Activated CD4-positive, alpha-beta T cell treated with anti-CD3 and anti-CD28 coated beads, Interleukin-2, amount 10 ng/mL, durations not matched to agents 7 days and 5 days (primary cell): Measurements from ENCODE around the gene RAB5B. TPM values are rescaled to one million over a fixed set of nuclear protein-coding genes. Genes with fewer than 3 reads are reported as not detected.
A peak's percentile ranks its signal among the peaks of the same experiment; 100 is the strongest.

ENCODE experiments used
- CTCF ChIA-PET: fragments of 350-600 bp; sonication (Branson Sonifier 250); formaldehyde crosslinking; loops from one replicate; lab custom pipeline; 2021; ENCODE audit warnings: antibody characterized with exemption; lab: Charles Lee
- POLR2A ChIA-PET: fragments of 350-600 bp; sonication (Branson Sonifier 250); formaldehyde crosslinking; loops from one replicate; lab custom pipeline; 2021; ENCODE audit warnings: antibody characterized with exemption; lab: Charles Lee
- DNase-seq: peaks from one replicate; pipeline ENCODE4 v3.0.0-alpha.2; 2020
- H3K27ac Mint-ChIP-seq: one replicate; pipeline ENCODE4 v1.8.0; 2021; ENCODE audit warnings: mild to moderate bottlenecking, moderate library complexity, mixed read lengths
- H3K27me3 Mint-ChIP-seq: one replicate; pipeline ENCODE4 v1.8.0; 2021; ENCODE audit warnings: mixed read lengths
- H3K36me3 Mint-ChIP-seq: one replicate; pipeline ENCODE4 v1.8.0; 2021; ENCODE audit warnings: low read depth, mixed read lengths
- H3K4me1 Mint-ChIP-seq: one replicate; pipeline ENCODE4 v1.8.0; 2021; ENCODE audit warnings: mixed read lengths
- H3K4me3 Mint-ChIP-seq: one replicate; pipeline ENCODE4 v1.8.0; 2021; ENCODE audit warnings: mild to moderate bottlenecking, moderate library complexity, mixed read lengths
- H3K9me3 Mint-ChIP-seq: one replicate; pipeline ENCODE4 v1.8.0; 2021; ENCODE audit warnings: mixed read lengths
- total RNA-seq, 2 experiments: library from RNA; stranded (reverse); gene quantifications; one replicate each; pipeline ENCODE4 v1.2.3, GENCODE V29; 2021

The RAB5B gene
- total RNA-seq, 2 experiments from 2014 or later: 56.9 to 58.1 TPM

DNA sequence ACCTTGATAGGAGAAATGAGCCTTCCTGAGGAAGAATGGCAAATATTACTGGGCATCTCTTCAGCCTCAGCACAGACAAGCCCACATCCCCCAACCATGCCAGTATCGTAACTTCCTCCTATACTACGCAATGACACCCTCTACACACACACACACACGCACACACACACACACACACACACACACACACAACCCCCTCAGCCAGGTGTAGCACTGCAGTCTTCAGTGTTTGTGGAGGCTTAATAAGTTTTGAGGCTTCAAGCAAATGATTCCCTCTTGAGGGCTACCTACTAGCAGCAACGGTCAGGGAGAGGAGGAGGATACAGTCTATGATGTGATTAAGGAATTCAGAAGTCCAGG, 41.3 kb upstream of the RAB5B start:
- peak overlapping the region; percentile 89 for H3K4me3 Mint-ChIP-seq
- peak; percentile 52 for DNase-seq
- ChIA-PET CTCF (interaction anchor here (0.6 to 3.1 kb wide), 5 partner anchors 14 to 673 kb away, joined by 3 to 19 read pairs (median 4); partner anchors contain the start of gene RAB5B), POLR2A (interaction anchor here (1.1 kb wide), 1 partner anchor 105 kb away, joined by 3 read pairs; no protein-coding TSS in a partner anchor)
- peaks cover 54% of the 10 kb centered on the region for H3K4me1 Mint-ChIP-seq
- peaks cover 69% of the 10 kb centered on the region for H3K36me3 Mint-ChIP-seq
- H3K27ac Mint-ChIP-seq: peak overlapping the region; percentile 96
- H3K27me3 Mint-ChIP-seq: no peaks in the 10 kb centered on the region
- no peaks in the 10 kb centered on the region for H3K9me3 Mint-ChIP-seq

- Mint-ChIP-seq H3K4me1 (peaks cover 61% of the 10 kb centered on the region), H3K9me3 (no peaks in the 10 kb centered on the region), H3K36me3 (peaks cover 72% of the 10 kb centered on the region), H3K27ac (peak overlapping the region; percentile 96), H3K4me3 (peak overlapping the region; percentile 89), H3K27me3 (no peaks in the 10 kb centered on the region)
- ChIA-PET CTCF (interaction anchor here (0.6 to 3.1 kb wide), 9 partner anchors 13 to 953 kb away, joined by 3 to 19 read pairs (median 4); partner anchors contain the start of genes RAB5B and RDH5), POLR2A (interaction anchor here (1.1 kb wide), 1 partner anchor 106 kb away, joined by 3 read pairs; no protein-coding TSS in a partner anchor)
- DNase-seq: no peak
Measured at GRCh38 chr12:55933169-55933798, 40.6 kb upstream of the RAB5B start.

- Mint-ChIP-seq H3K27me3 (no peaks in the 10 kb centered on the region), H3K4me1 (peaks cover 69% of the 10 kb centered on the region), H3K36me3 (peaks cover 80% of the 10 kb centered on the region), H3K9me3 (no peaks in the 10 kb centered on the region), H3K27ac (peak overlapping the region; percentile 70), H3K4me3 (peak overlapping the region; percentile 89)
- POLR2A ChIA-PET: interaction anchor here (0.6 to 0.8 kb wide), 2 partner anchors 40 to 109 kb away, joined by 3 to 5 read pairs; partner anchors contain the start of gene RAB5B
- no peak for DNase-seq
- CTCF ChIA-PET: interaction anchor here (0.6 to 3.1 kb wide), 11 partner anchors 12 to 954 kb away, joined by 3 to 19 read pairs (median 4); partner anchors contain the start of gene RDH5
Measured at GRCh38 chr12:55933799-55934742, 39.8 kb upstream of the RAB5B start.

DNA sequence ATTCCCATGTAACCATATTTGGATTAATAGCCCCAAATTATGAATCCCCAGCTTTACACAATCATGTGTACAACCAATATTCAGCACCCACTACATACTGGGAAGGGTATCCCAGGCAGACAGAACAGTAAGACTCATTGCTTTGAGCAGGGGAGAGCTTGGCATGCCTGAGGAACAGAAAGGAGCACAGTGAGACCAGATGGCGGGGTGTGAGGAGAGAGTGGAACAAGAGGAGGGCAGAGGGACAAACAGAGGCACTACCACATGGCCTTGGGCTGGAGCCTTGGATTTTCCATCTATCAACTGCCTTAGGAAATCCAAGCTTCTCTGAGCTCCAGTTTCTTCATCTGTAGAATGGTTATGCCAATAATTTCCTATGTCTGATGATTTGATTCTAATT, 39.1 kb upstream of the RAB5B start:
- CTCF ChIA-PET: interaction anchor here (0.6 to 3.1 kb wide), 6 partner anchors 9 to 728 kb away, joined by 3 to 19 read pairs (median 4); no protein-coding TSS in a partner anchor
- H3K36me3 Mint-ChIP-seq: peaks cover 85% of the 10 kb centered on the region

GRCh38 chr12:55935738-55936151, 38.1 kb upstream of the RAB5B start:
- peak overlapping the region; percentile 89 for H3K4me3 Mint-ChIP-seq
- CTCF ChIA-PET: interaction anchor here (0.8 to 1.6 kb wide), 7 partner anchors 8 to 197 kb away, joined by 3 to 8 read pairs (median 3); partner anchors contain the start of genes ORMDL2 and SARNP
- no peaks in the 10 kb centered on the region for H3K9me3 Mint-ChIP-seq
- H3K27ac Mint-ChIP-seq: peak overlapping the region; percentile 89
- H3K27me3 Mint-ChIP-seq: no peaks in the 10 kb centered on the region
- H3K36me3 Mint-ChIP-seq: peaks cover 94% of the 10 kb centered on the region
- POLR2A ChIA-PET: no interaction called here
- no peak for DNase-seq
- H3K4me1 Mint-ChIP-seq: peaks cover 74% of the 10 kb centered on the region

More for the DNA sequence above, 39.1 kb upstream of the RAB5B start:
- POLR2A ChIA-PET: interaction anchor here (0.6 to 0.8 kb wide), 2 partner anchors 39 to 110 kb away, joined by 3 to 5 read pairs; partner anchors contain the start of gene RAB5B
- peaks cover 70% of the 10 kb centered on the region for H3K4me1 Mint-ChIP-seq
- H3K27ac Mint-ChIP-seq: peak overlapping the region; percentile 89
- H3K9me3 Mint-ChIP-seq: no peaks in the 10 kb centered on the region
- H3K27me3 Mint-ChIP-seq: no peaks in the 10 kb centered on the region
- H3K4me3 Mint-ChIP-seq: peak overlapping the region; percentile 89
- no peak for DNase-seq

DNA sequence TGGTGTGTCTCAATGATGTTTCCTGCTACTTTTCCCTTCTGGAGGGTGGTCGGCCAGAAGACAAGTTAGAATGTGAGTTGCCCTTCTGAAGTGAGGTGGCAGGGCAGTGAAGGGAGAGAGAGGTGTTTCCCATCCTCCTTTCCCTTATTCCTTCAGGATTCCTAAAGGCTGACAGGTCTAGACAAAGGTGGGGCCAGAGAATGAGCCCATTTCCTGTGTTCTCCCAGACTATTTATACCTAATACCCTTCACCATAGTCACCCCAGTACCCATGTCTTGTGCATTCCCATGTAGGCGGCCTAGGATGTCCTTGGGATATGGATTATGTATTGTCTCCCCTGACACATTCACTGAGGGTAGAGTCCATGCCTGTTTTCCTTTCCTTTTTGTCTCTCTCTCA, 35.9 kb upstream of the RAB5B start:
- peaks cover 95% of the 10 kb centered on the region for H3K36me3 Mint-ChIP-seq
- CTCF ChIA-PET: interaction anchor here (0.6 to 7.0 kb wide), 4 partner anchors 11 to 1593 kb away, joined by 3 to 45 read pairs (median 3); partner anchors contain the start of gene PYM1
- DNase-seq: no peak
- POLR2A ChIA-PET: no interaction called here
- peaks cover 90% of the 10 kb centered on the region for H3K4me1 Mint-ChIP-seq
- H3K27ac Mint-ChIP-seq: peak overlapping the region; percentile 89
- no peak overlapping the region for H3K4me3 Mint-ChIP-seq
- H3K27me3 Mint-ChIP-seq: no peaks in the 10 kb centered on the region
- no peaks in the 10 kb centered on the region for H3K9me3 Mint-ChIP-seq

- Mint-ChIP-seq H3K4me1 (peaks cover 87% of the 10 kb centered on the region), H3K27ac (peak overlapping the region; percentile 73), H3K9me3 (no peaks in the 10 kb centered on the region), H3K36me3 (peaks cover 95% of the 10 kb centered on the region), H3K4me3 (no peak overlapping the region), H3K27me3 (no peaks in the 10 kb centered on the region)
- POLR2A ChIA-PET: interaction anchor here (0.9 kb wide), 1 partner anchor 10 kb away, joined by 3 read pairs; no protein-coding TSS in a partner anchor
- CTCF ChIA-PET: interaction anchor here (0.6 to 7.0 kb wide), 18 partner anchors 7 to 199 kb away, joined by 3 to 45 read pairs (median 3); partner anchors contain the start of genes DNAJC14, ESYT1, ORMDL2 and PYM1
- DNase-seq: no peak
Measured at GRCh38 chr12:55938826-55939501, 34.9 kb upstream of the RAB5B start.

DNA sequence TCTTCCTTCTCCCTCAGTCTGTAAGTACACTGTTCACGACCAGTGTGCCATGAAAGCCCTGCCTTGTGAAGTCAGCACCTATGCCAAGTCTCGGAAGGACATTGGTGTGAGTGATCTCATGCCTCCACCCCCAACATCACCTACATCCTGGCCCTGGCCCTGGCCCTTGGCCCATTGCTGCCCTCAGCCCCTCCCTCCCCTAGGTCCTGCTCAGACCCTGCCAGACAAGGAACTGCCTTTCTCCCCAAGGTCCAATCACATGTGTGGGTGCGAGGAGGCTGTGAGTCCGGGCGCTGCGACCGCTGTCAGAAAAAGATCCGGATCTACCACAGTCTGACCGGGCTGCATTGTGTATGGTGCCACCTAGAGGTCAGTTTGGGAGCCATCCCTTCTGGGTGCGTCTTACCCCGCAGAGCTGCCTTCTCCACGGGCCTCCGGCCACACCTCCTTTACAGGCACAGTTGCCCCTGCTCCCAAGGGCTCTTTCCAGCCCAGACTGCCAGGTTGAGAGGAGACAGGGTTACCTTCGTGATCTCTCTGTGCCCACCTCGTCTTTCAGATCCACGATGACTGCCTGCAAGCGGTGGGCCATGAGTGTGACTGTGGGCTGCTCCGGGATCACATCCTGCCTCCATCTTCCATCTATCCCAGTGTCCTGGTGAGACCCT, 33.7 kb upstream of the RAB5B start:
- POLR2A ChIA-PET: interaction anchor here (0.6 kb wide), 1 partner anchor 10 kb away, joined by 3 read pairs; no protein-coding TSS in a partner anchor
- Mint-ChIP-seq H3K9me3 (no peaks in the 10 kb centered on the region), H3K36me3 (peaks cover 94% of the 10 kb centered on the region), H3K4me3 (peak overlapping the region; percentile 36), H3K27ac (peak overlapping the region; percentile 73), H3K27me3 (no peaks in the 10 kb centered on the region), H3K4me1 (peaks cover 80% of the 10 kb centered on the region)
- CTCF ChIA-PET: interaction anchor here (0.6 to 7.0 kb wide), 30 partner anchors 8 to 210 kb away, joined by 3 to 45 read pairs (median 3); partner anchors contain the start of genes DNAJC14, ESYT1, ORMDL2 and PYM1
- peak; percentile 90 for DNase-seq

DNA sequence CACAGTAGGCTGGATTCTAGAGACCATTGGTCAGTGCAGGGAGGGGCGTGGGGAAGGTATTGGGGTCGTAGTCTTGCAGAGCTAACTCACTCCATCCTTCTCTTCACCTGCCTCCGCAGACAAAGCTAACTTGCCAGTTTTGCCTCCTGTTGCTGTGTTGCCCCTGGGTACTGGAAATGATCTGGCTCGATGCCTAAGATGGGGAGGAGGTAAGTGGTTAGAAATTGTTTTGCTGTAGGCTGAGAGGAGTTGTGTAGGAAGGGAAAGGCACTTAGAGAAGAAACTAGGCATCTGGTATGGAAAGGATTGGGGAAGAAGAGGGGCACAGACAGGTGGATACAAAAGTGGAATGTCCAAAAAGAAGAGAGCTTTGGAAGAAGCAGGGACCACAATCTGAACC, 31.8 kb upstream of the RAB5B start:
- ChIA-PET CTCF (interaction anchor here (0.8 to 7.0 kb wide), 3 partner anchors 9 to 55 kb away, joined by 3 to 45 read pairs (median 5); partner anchors contain the start of genes PYM1 and SUOX), POLR2A (no interaction called here)
- H3K4me3 Mint-ChIP-seq: no peak overlapping the region
- DNase-seq: no peak
- H3K27me3 Mint-ChIP-seq: no peaks in the 10 kb centered on the region
- peaks cover 67% of the 10 kb centered on the region for H3K4me1 Mint-ChIP-seq
- H3K9me3 Mint-ChIP-seq: no peaks in the 10 kb centered on the region
- H3K36me3 Mint-ChIP-seq: peaks cover 92% of the 10 kb centered on the region
- H3K27ac Mint-ChIP-seq: no peak overlapping the region

GRCh38 chr12:55942577-55943136, 31.2 kb upstream of the RAB5B start:
- Mint-ChIP-seq H3K36me3 (peaks cover 91% of the 10 kb centered on the region), H3K27me3 (no peaks in the 10 kb centered on the region), H3K4me3 (no peak overlapping the region), H3K9me3 (no peaks in the 10 kb centered on the region), H3K4me1 (peaks cover 63% of the 10 kb centered on the region), H3K27ac (peak overlapping the region; percentile 7)
- DNase-seq: no peak
- CTCF ChIA-PET: interaction anchor here (0.6 to 7.0 kb wide), 4 partner anchors 9 to 140 kb away, joined by 3 to 45 read pairs (median 4); partner anchors contain the start of genes PYM1 and SUOX
- POLR2A ChIA-PET: no interaction called here

- H3K4me1 Mint-ChIP-seq: peaks cover 31% of the 10 kb centered on the region
- DNase-seq: no peak
- H3K9me3 Mint-ChIP-seq: no peaks in the 10 kb centered on the region
- H3K4me3 Mint-ChIP-seq: no peak overlapping the region
- peaks cover 71% of the 10 kb centered on the region for H3K36me3 Mint-ChIP-seq
- H3K27me3 Mint-ChIP-seq: no peaks in the 10 kb centered on the region
- H3K27ac Mint-ChIP-seq: peak overlapping the region; percentile 15
- POLR2A ChIA-PET: no interaction called here
- CTCF ChIA-PET: interaction anchor here (0.6 to 2.3 kb wide), 3 partner anchors 14 to 338 kb away, joined by 3 to 7 read pairs (median 4); no protein-coding TSS in a partner anchor
Measured at GRCh38 chr12:55946553-55946952, 27.3 kb upstream of the RAB5B start.
